K562 (cell line): ENCODE data around the gene SIGLEC9. TPM values are rescaled to one million over a fixed set of nuclear protein-coding genes. Genes with fewer than 3 reads are reported as not detected.

Experiments
- CHD7 ChIP-seq: fragments of 200-600 bp; sonication (generic); IDR thresholded peaks from one replicate; pipeline ENCODE4 v1.6.1; 2012; ENCODE audit warnings: mild to moderate bottlenecking, low read depth, low read length, inconsistent platforms
- HOXB6 ChIP-seq: fragments of 250-450 bp; sonication (Bioruptor Pico); IDR thresholded peaks from 2 replicates; pipeline ENCODE4 v1.5.1; 2022; ENCODE audit warnings: mild to moderate bottlenecking, borderline replicate concordance
- IRF2 ChIP-seq: sonication (generic); formaldehyde crosslinking; IDR thresholded peaks from 2 replicates; pipeline ENCODE4 v1.8.1; 2022; ENCODE audit warnings: mild to moderate bottlenecking, missing genetic modification reagents
- MAFF ChIP-seq: IDR thresholded peaks from 2 replicates; pipeline ENCODE4 v1.6.1; 2012; ENCODE audit warnings: low read length, improper control_type of control experiment
- PHB2 ChIP-seq: fragments of 450-650 bp; IDR thresholded peaks from 2 replicates; pipeline ENCODE4 v1.6.1; 2017; ENCODE audit warnings: low read depth
- PKNOX1 ChIP-seq: fragments of 450-650 bp; IDR thresholded peaks from 2 replicates; pipeline ENCODE4 v1.6.1; 2016
- SIN3A ChIP-seq, 2 experiments: fragments of 150-350 bp in 1 of 2; IDR thresholded peaks; 2 replicates each; pipeline ENCODE4 v1.6.1; 2011 to 2016; ENCODE audit warnings: borderline replicate concordance in 2 of 2, low read depth in 2 of 2, low read length in 2 of 2, mild to moderate bottlenecking in 2 of 2, moderate library complexity in 2 of 2; ENCODE audit not compliant: control insufficient read depth in 1 of 2
- ZNF551 ChIP-seq: fragments of 250-450 bp; sonication (Bioruptor Pico); IDR thresholded peaks from 2 replicates; pipeline ENCODE4 v1.5.0; 2021; ENCODE audit warnings: mild to moderate bottlenecking, moderate library complexity
- ZNF740 ChIP-seq, 3 experiments: fragments of 200-800 bp in 1 of 3; sonication (Bioruptor generic) in 1 of 3; sonication (generic) in 1 of 3; formaldehyde crosslinking in 1 of 3; IDR thresholded peaks; 2 replicates each; pipeline versions ENCODE4 v1.6.1 to v1.8.0; 2016 to 2022; ENCODE audit warnings: mild to moderate bottlenecking in 2 of 3, missing compliant biosample characterization in 2 of 3, missing genetic modification characterization in 2 of 3, missing genetic modification reagents in 1 of 3
- polyA plus RNA-seq, 8 experiments: library from polyadenylated mRNA; depleted of rRNA in 4 of 8; stranded (reverse) in 5 of 8; unstranded in 3 of 8; fragments of >200 nt; fragmentation: Nextera tagmentation in 2 of 8; fragmentation: Illumina TruSeq in 1 of 8; extraction: Ambion mirVana in 2 of 8; extraction: Trizol in 1 of 8; gene quantifications; 2 replicates each; pipeline versions ENCODE4 v1.2.1 to v1.2.3, GENCODE V29; 2011 to 2014; ENCODE audit warnings: inconsistent platforms in 1 of 8, missing spikeins in 1 of 8
- total RNA-seq, 7 experiments: library from RNA; depleted of rRNA in 6 of 7; stranded (reverse); fragments of >200 nt in 6 of 7; fragmentation: Illumina TruSeq in 2 of 7; extraction: Trizol in 2 of 7; gene quantifications; 2 replicates each; pipeline versions ENCODE4 v1.2.1 to v1.2.3, GENCODE V29; 2011 to 2021; ENCODE audit warnings: low replicate concordance in 1 of 7
- TF ChIP-seq, protein P1 (sequence below): fragments of 250-450 bp; sonication (Bioruptor Pico); IDR thresholded peaks from 2 replicates; pipeline ENCODE4 v1.5.0; 2021; ENCODE audit warnings: mild to moderate bottlenecking, borderline replicate concordance

Gene SIGLEC9
- total and polyA plus RNA-seq, 9 of the 15 experiments (the other 6 are each of a cell fraction or from before 2014, with no cell fraction given), result 0.09 to 0.34 (median 0.22) TPM; not detected in 4

DNA sequence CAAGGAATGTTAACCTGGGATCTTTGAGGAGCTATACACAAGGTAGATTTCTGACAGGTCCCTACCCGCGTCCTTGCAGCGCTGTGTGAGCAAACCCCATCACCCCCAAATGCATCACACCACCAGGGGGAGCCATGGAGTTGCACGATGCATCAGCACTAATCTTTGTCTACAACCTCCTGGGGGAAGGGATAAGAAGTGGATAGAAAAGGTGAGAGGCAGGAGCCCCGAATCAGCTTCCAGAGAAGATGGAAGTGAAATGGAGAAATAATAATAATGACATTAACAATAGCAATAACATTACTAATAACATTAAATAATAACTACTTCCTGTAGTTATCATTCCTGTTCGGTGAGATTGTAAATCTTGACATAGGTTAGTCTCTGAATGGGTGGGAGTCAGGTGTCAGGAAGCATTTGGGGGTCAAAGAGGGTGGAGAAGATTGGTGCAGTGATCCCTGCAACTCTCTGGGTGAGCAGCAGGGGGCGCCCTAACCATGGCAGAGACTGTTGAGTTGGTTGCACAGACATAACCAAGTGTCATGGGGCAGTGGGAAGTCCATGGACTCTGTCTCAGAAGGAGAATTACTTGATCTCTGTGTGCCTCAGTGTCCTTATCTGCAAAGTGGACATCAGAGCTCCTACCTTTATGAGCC is 33.9 kb downstream of the SIGLEC9 start (continued):
- TF ChIP-seq CHD7, result no peak
- TF ChIP-seq ZNF740 (CRISPR knock-in tag; IDR thresholded peaks at IDR 0.05), result peak; percentile 91
- peak in 1 of 2 experiments; percentile 56; a peak in 1 of 4 replicates for TF ChIP-seq ZNF740 (tag; IDR thresholded peaks at IDR 0.05)
- TF ChIP-seq SIN3A (IDR thresholded peaks at IDR 0.05; ENCODE audit: borderline replicate concordance in 2 of 2, control insufficient read depth in 1 of 2, low read depth in 2 of 2, low read length in 2 of 2), result no peak
- TF ChIP-seq MAFF, result peak; percentile 66
- TF ChIP-seq PHB2, result no peak
- no peak for TF ChIP-seq IRF2 (CRISPR knock-in tag)
- no peak for TF ChIP-seq HOXB6 (CRISPR knock-in tag)
- TF ChIP-seq, protein P1, sequence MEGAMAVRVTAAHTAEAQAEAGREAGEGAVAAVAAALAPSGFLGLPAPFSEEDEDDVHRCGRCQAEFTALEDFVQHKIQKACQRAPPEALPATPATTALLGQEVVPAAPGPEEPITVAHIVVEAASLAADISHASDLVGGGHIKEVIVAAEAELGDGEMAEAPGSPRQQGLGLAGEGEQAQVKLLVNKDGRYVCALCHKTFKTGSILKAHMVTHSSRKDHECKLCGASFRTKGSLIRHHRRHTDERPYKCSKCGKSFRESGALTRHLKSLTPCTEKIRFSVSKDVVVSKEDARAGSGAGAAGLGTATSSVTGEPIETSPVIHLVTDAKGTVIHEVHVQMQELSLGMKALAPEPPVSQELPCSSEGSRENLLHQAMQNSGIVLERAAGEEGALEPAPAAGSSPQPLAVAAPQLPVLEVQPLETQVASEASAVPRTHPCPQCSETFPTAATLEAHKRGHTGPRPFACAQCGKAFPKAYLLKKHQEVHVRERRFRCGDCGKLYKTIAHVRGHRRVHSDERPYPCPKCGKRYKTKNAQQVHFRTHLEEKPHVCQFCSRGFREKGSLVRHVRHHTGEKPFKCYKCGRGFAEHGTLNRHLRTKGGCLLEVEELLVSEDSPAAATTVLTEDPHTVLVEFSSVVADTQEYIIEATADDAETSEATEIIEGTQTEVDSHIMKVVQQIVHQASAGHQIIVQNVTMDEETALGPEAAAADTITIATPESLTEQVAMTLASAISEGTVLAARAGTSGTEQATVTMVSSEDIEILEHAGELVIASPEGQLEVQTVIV (CRISPR knock-in tag), result no peak
- TF ChIP-seq PKNOX1, result peak; percentile 77
- no peak for TF ChIP-seq ZNF551 (CRISPR knock-in tag)
